ENCODE measurements around the gene ABCB9. TPM values are rescaled to one million over a fixed set of nuclear protein-coding genes. Genes with fewer than 3 reads are reported as not detected.

ABCB9 gene
- total RNA-seq, 1 experiment from 2014 or later: 4.6 TPM

- Mint-ChIP-seq H3K36me3 (ENCODE audit: insufficient read depth in 1 of 3, low read depth in 3 of 3) (no peaks in the 10 kb centered on the region), H3K27ac (peak overlapping the region in 1 of 3 experiments; percentile 44; a peak in 1 of 7 replicates), H3K4me3 (no peak overlapping the region), H3K4me1 (0 out of 4 replicates have a peak, but pooled peaks cover 0 to 5% of the 10 kb centered on the region in 2 experiments), H3K27me3 (ENCODE audit: low read depth) (no peaks in the 10 kb centered on the region; the same call in none of the 2 replicates), H3K9me3 (no peaks in the 10 kb centered on the region)
- no peak for TF ChIP-seq CTCF (conservative IDR thresholded peaks at IDR 0.05)
- Histone ChIP-seq H3K4me1 (ENCODE audit: insufficient read depth, low read length) (no peaks in the 10 kb centered on the region), H3K27ac (ENCODE audit: insufficient read length, low read depth, low read length) (no peak overlapping the region), H3K9ac (ENCODE audit: extremely low read depth, insufficient read length, low read length) (no peak overlapping the region), H3K27me3 (ENCODE audit: insufficient read depth, low read length) (no peaks in the 10 kb centered on the region), H4K91ac (ENCODE audit: insufficient read length, low read depth, low read length) (no peak overlapping the region), H2BK12ac (ENCODE audit: insufficient read length, low read depth, low read length) (no peak overlapping the region), H2BK5ac (ENCODE audit: insufficient read length, low read length) (no peak overlapping the region), H4K8ac (replicated peaks; ENCODE audit: insufficient read length, low read depth, low read length) (no peak overlapping the region), H3K23me2 (ENCODE audit: insufficient read length, low read depth, low read length, poor library complexity, severe bottlenecking) (no peaks in the 10 kb centered on the region), H3K18ac (ENCODE audit: insufficient read length, low read depth, low read length) (no peak overlapping the region), H3K79me1 (ENCODE audit: insufficient read depth, low read depth, low read length, poor library complexity, severe bottlenecking) (no peaks in the 10 kb centered on the region), H2BK120ac (ENCODE audit: low read depth, low read length, poor library complexity, severe bottlenecking) (no peak overlapping the region), H3K79me2 (ENCODE audit: insufficient read depth, low read length) (no peaks in the 10 kb centered on the region), H2AFZ (ENCODE audit: low read length) (no peak overlapping the region), H3T11ph (ENCODE audit: low read length) (no peak overlapping the region), H3K4ac (ENCODE audit: low read depth, low read length) (no peak overlapping the region), H4K5ac (ENCODE audit: insufficient read length, low read depth, low read length) (no peak overlapping the region), H2BK20ac (ENCODE audit: low read depth, low read length, poor library complexity, severe bottlenecking) (no peak overlapping the region), H4K20me1 (ENCODE audit: control insufficient read depth, insufficient read depth, insufficient read length) (no peaks in the 10 kb centered on the region), H3K14ac (ENCODE audit: insufficient read depth, low read length) (no peak overlapping the region), H3K23ac (ENCODE audit: insufficient read length, low read depth, low read length) (no peak overlapping the region), H2BK15ac (ENCODE audit: low read depth, low read length) (no peak overlapping the region), H2AK5ac (ENCODE audit: insufficient read length, low read length) (no peak overlapping the region), H3K56ac (ENCODE audit: insufficient read length, low read depth, low read length) (no peak overlapping the region), H3K9me3 (ENCODE audit: control insufficient read depth, low read depth, low read length) (no peaks in the 10 kb centered on the region), H3K4me2 (ENCODE audit: insufficient read depth, insufficient read length, low read length) (no peak overlapping the region)
- no peak for DNase-seq
- no CpG with 5 or more reads among the region's 13 CpGs for WGBS (ENCODE audit: extremely low coverage, insufficient read length, low lambda C conversion rate)
Measured at GRCh38 chr12:122990561-122990960, 24.3 kb upstream of the ABCB9 start.
